H9 (cell line): ENCODE results near the gene GSG1L2. TPM values are rescaled to one million over a fixed set of nuclear protein-coding genes. Genes with fewer than 3 reads are reported as not detected.

Experiments
- DNase-seq: peaks from one replicate; pipeline ENCODE4 v3.0.0-alpha.2; 2017
- H2AFZ ChIP-seq: one replicate; pipeline ENCODE4 v1.6.1; 2013; ENCODE audit warnings: mild to moderate bottlenecking, low read length, control low read depth, moderate library complexity
- H2AK5ac ChIP-seq: 2 replicates; pipeline ENCODE4 v1.6.1; 2013; ENCODE audit warnings: low read length, control low read depth, mixed read lengths; ENCODE audit not compliant: insufficient read length
- H2BK120ac ChIP-seq: one replicate; pipeline ENCODE4 v1.6.1; 2013; ENCODE audit warnings: low read depth, mild to moderate bottlenecking, low read length, control low read depth, inconsistent platforms; ENCODE audit not compliant: poor library complexity, severe bottlenecking
- H2BK12ac ChIP-seq: 2 replicates; pipeline ENCODE4 v1.6.1; 2013; ENCODE audit warnings: low read length, control low read depth, mixed read lengths, low read depth; ENCODE audit not compliant: insufficient read length
- H2BK15ac ChIP-seq: 2 replicates; pipeline ENCODE4 v1.6.1; 2013; ENCODE audit warnings: low read depth, low read length, control low read depth
- H2BK20ac ChIP-seq: one replicate; pipeline ENCODE4 v1.6.1; 2013; ENCODE audit warnings: low read depth, mild to moderate bottlenecking, low read length, control low read depth, inconsistent platforms; ENCODE audit not compliant: poor library complexity, severe bottlenecking
- H2BK5ac ChIP-seq: 2 replicates; pipeline ENCODE4 v1.6.1; 2013; ENCODE audit warnings: low read length, control low read depth, mixed read lengths; ENCODE audit not compliant: insufficient read length
- H3K14ac ChIP-seq: 2 replicates; pipeline ENCODE4 v1.6.1; 2013; ENCODE audit warnings: low read length, control low read depth; ENCODE audit not compliant: insufficient read depth
- H3K18ac ChIP-seq: 2 replicates; pipeline ENCODE4 v1.6.1; 2013; ENCODE audit warnings: low read depth, mild to moderate bottlenecking, mixed read lengths, low read length, control low read depth; ENCODE audit not compliant: insufficient read length
- H3K23ac ChIP-seq: 2 replicates; pipeline ENCODE4 v1.6.1; 2013; ENCODE audit warnings: low read length, control low read depth, mixed read lengths, low read depth; ENCODE audit not compliant: insufficient read length
- H3K23me2 ChIP-seq: 2 replicates; pipeline ENCODE4 v1.6.1; 2013; ENCODE audit warnings: low read depth, mild to moderate bottlenecking, mixed read lengths, low read length, control low read depth; ENCODE audit not compliant: insufficient read length, poor library complexity, severe bottlenecking
- H3K27ac ChIP-seq: 2 replicates; pipeline ENCODE4 v1.5.1; 2013; ENCODE audit warnings: low read length, control low read depth, mixed read lengths, low read depth; ENCODE audit not compliant: insufficient read length
- H3K27me3 ChIP-seq: 2 replicates; pipeline ENCODE4 v1.6.1; 2013; ENCODE audit warnings: low read length, control low read depth, inconsistent platforms; ENCODE audit not compliant: insufficient read depth
- H3K4ac ChIP-seq: 2 replicates; pipeline ENCODE4 v1.6.1; 2013; ENCODE audit warnings: low read depth, mild to moderate bottlenecking, control low read depth, inconsistent platforms, low read length, moderate library complexity
- H3K4me1 ChIP-seq: 2 replicates; pipeline ENCODE4 v1.6.1; 2013; ENCODE audit warnings: low read length, control low read depth, inconsistent platforms; ENCODE audit not compliant: insufficient read depth
- H3K4me2 ChIP-seq: 2 replicates; pipeline ENCODE4 v1.6.1; 2013; ENCODE audit warnings: low read length, control low read depth, mixed read lengths; ENCODE audit not compliant: insufficient read length, insufficient read depth
- H3K56ac ChIP-seq: 2 replicates; pipeline ENCODE4 v1.6.1; 2013; ENCODE audit warnings: low read depth, mild to moderate bottlenecking, mixed read lengths, low read length, control low read depth; ENCODE audit not compliant: insufficient read length
- H3K79me1 ChIP-seq: 2 replicates; pipeline ENCODE4 v1.6.1; 2013; ENCODE audit warnings: low read depth, mild to moderate bottlenecking, moderate library complexity, low read length, control low read depth, inconsistent platforms; ENCODE audit not compliant: insufficient read depth, poor library complexity, severe bottlenecking
- H3K79me2 ChIP-seq: 2 replicates; pipeline ENCODE4 v1.6.1; 2013; ENCODE audit warnings: low read length, control low read depth, inconsistent platforms; ENCODE audit not compliant: insufficient read depth
- H3K9ac ChIP-seq: 2 replicates; pipeline ENCODE4 v1.6.1; 2013; ENCODE audit warnings: low read length, control low read depth, mixed read lengths; ENCODE audit not compliant: insufficient read length; ENCODE audit errors: extremely low read depth
- H3K9me3 ChIP-seq: one replicate; pipeline ENCODE4 v1.6.1; 2013; ENCODE audit warnings: low read depth, low read length, inconsistent platforms; ENCODE audit not compliant: control insufficient read depth
- H3T11ph ChIP-seq: one replicate; pipeline ENCODE4 v1.6.1; 2013; ENCODE audit warnings: mild to moderate bottlenecking, low read length, control low read depth, inconsistent platforms
- H4K20me1 ChIP-seq: one replicate; pipeline ENCODE4 v1.6.1; 2013; ENCODE audit not compliant: control insufficient read depth, insufficient read length, insufficient read depth
- H4K5ac ChIP-seq: 2 replicates; pipeline ENCODE4 v1.6.1; 2013; ENCODE audit warnings: low read depth, mild to moderate bottlenecking, mixed read lengths, low read length, control low read depth; ENCODE audit not compliant: insufficient read length
- H4K8ac ChIP-seq: replicated peaks from 2 replicates; pipeline ENCODE4 v1.6.1; 2013; ENCODE audit warnings: low read length, control low read depth, mixed read lengths, low read depth; ENCODE audit not compliant: insufficient read length
- H4K91ac ChIP-seq: 2 replicates; pipeline ENCODE4 v1.6.1; 2013; ENCODE audit warnings: low read depth, mild to moderate bottlenecking, moderate library complexity, mixed read lengths, low read length, control low read depth; ENCODE audit not compliant: insufficient read length
- H3K27ac Mint-ChIP-seq, 3 experiments: 2 replicates in 2 of 3; 3 replicates in 1 of 3; pipeline ENCODE4 v1.8.0; 2020 to 2021; ENCODE audit warnings: mixed read lengths in 3 of 3, mild to moderate bottlenecking in 1 of 3, moderate library complexity in 1 of 3
- H3K27me3 Mint-ChIP-seq: 2 replicates; pipeline ENCODE4 v1.8.0; 2021; ENCODE audit warnings: low read depth, mild to moderate bottlenecking, moderate library complexity, mixed read lengths
- H3K36me3 Mint-ChIP-seq, 3 experiments: 2 replicates in 2 of 3; 3 replicates in 1 of 3; pipeline ENCODE4 v1.8.0; 2020 to 2021; ENCODE audit warnings: low read depth in 3 of 3, mixed read lengths in 3 of 3; ENCODE audit not compliant: insufficient read depth in 1 of 3
- H3K4me1 Mint-ChIP-seq, 2 experiments: 2 replicates each; pipeline ENCODE4 v1.8.0; 2020; ENCODE audit warnings: mixed read lengths in 2 of 2
- H3K4me3 Mint-ChIP-seq, 2 experiments: 2 replicates in 1 of 2; 3 replicates in 1 of 2; pipeline ENCODE4 v1.8.0; 2020 to 2021; ENCODE audit warnings: mild to moderate bottlenecking in 2 of 2, mixed read lengths in 2 of 2, moderate library complexity in 1 of 2
- H3K9me3 Mint-ChIP-seq, 2 experiments: 2 replicates in 1 of 2; 3 replicates in 1 of 2; pipeline ENCODE4 v1.8.0; 2020; ENCODE audit warnings: mild to moderate bottlenecking in 2 of 2, mixed read lengths in 2 of 2, moderate library complexity in 1 of 2
- CTCF ChIP-seq: fragments of 200-600 bp; sonication (generic); conservative IDR thresholded peaks from 3 replicates; pipeline ENCODE4 v1.8.0; 2021; ENCODE audit warnings: antibody characterized with exemption, mild to moderate bottlenecking
- WGBS: extraction: QIAGEN DNeasy Blood & Tissue Kit; methylation state at CpG from one replicate; pipeline ENCODE4 v1.1.7; 2013; ENCODE audit warnings: missing lambda C conversion rate, low lambda C conversion rate, mixed read lengths; ENCODE audit not compliant: insufficient read length; ENCODE audit errors: extremely low coverage; 5-methylcytosine and 5-hydroxymethylcytosine counted together
- total RNA-seq: library from RNA; stranded (reverse); gene quantifications from 2 replicates; pipeline ENCODE4 v1.2.1, GENCODE V29; 2021

The GSG1L2 gene
- total RNA-seq, 1 experiment from 2014 or later, result not detected

GRCh38 chr17:9802294-9802693, 19.6 kb downstream of the GSG1L2 start:
- Histone ChIP-seq H2AFZ (no peak overlapping the region), H3K9me3 (no peaks in the 10 kb centered on the region), H2BK15ac (no peak overlapping the region), H3T11ph (no peak overlapping the region), H3K79me2 (no peaks in the 10 kb centered on the region), H3K27ac (no peak overlapping the region), H4K8ac (no peak overlapping the region), H3K4me2 (no peak overlapping the region), H2BK120ac (no peak overlapping the region), H3K9ac (no peak overlapping the region), H3K4ac (no peak overlapping the region), H2BK12ac (no peak overlapping the region), H4K20me1 (no peaks in the 10 kb centered on the region), H3K27me3 (no peaks in the 10 kb centered on the region), H3K56ac (no peak overlapping the region), H3K18ac (no peak overlapping the region), H2BK20ac (no peak overlapping the region), H4K5ac (no peak overlapping the region), H2AK5ac (no peak overlapping the region), H3K79me1 (no peaks in the 10 kb centered on the region), H3K14ac (no peak overlapping the region), H2BK5ac (no peak overlapping the region), H3K23ac (no peak overlapping the region), H3K23me2 (no peaks in the 10 kb centered on the region), H4K91ac (no peak overlapping the region), H3K4me1 (no peaks in the 10 kb centered on the region)
- Mint-ChIP-seq H3K27ac (no peak overlapping the region), H3K36me3 (no peaks in the 10 kb centered on the region), H3K27me3 (peaks cover 11% of the 10 kb centered on the region), H3K9me3 (no peaks in the 10 kb centered on the region), H3K4me3 (no peak overlapping the region), H3K4me1 (no peaks in the 10 kb centered on the region)
- TF ChIP-seq CTCF, result no peak
- no CpG with 5 or more reads among the region's 13 CpGs for WGBS
- no peak for DNase-seq
